Measurements from ENCODE around the gene CAB39. TPM values are rescaled to one million over a fixed set of nuclear protein-coding genes. Genes with fewer than 3 reads are reported as not detected.

The CAB39 gene
- total and polyA plus RNA-seq, 8 donors: 9.9 to 41.6 (median 21.0) TPM

DNA sequence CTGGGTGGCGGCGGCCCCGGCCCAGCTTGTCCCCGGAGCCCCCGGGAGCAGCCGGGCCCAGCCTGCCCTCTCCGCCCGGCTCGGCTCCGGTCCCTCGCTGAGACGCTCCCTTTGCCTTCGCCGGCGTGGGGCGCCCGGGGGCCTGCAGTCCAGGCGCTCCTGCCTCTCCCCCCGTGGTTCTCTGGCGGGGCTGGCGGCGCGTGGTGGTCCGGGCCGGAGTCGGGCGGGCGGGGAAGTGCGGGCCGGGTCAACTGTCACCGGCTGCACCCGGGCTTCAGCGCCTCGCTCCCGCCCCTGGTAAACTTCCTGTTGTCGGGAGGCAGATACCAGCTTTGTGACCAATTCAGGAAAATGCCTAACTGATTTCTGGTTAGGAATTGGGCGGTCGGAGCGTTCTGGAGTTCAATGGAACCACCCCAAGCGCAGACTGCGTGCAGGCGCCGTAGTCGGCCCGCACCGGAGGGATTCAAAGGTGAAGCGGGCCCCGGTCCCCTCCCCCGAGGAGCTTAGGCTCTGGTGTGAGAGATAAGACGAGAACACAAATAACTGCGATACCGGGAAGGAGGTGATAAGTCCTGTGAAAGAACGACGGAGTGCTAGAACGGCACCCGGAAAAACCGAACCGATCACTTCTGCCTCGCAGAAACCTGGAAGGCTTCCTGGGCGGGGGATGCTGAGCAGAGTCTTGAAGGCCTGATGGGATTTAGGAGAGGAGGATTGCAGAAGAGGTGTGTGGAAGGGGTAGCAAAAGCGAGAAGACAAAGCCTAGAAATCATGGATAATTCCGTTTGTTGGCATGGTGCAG, 891 bp downstream of the CAB39 start:
- DNase-seq: peak; percentile 38 to 82 (median 57)
- peak; percentile 41 to 57 (median 55) for ATAC-seq
- peak overlapping the region; percentile 89 to 98 (median 96) for H3K4me3 ChIP-seq
- H3K9me3 ChIP-seq: no peaks in the 10 kb centered on the region
- no peak for FAIRE-seq
- 0 to 1% methylated on average over 43 to 62 of the region's 62 CpGs for WGBS, 2 donors
- intact Hi-C loops (cut with DNase I): no loop called here
- no peaks in the 10 kb centered on the region for H3K36me3 ChIP-seq
- H3K27ac ChIP-seq: peak overlapping the region; percentile 86 to 92 (median 90)
- no peaks in the 10 kb centered on the region for H3K27me3 ChIP-seq
- TF ChIP-seq, protein P1, sequence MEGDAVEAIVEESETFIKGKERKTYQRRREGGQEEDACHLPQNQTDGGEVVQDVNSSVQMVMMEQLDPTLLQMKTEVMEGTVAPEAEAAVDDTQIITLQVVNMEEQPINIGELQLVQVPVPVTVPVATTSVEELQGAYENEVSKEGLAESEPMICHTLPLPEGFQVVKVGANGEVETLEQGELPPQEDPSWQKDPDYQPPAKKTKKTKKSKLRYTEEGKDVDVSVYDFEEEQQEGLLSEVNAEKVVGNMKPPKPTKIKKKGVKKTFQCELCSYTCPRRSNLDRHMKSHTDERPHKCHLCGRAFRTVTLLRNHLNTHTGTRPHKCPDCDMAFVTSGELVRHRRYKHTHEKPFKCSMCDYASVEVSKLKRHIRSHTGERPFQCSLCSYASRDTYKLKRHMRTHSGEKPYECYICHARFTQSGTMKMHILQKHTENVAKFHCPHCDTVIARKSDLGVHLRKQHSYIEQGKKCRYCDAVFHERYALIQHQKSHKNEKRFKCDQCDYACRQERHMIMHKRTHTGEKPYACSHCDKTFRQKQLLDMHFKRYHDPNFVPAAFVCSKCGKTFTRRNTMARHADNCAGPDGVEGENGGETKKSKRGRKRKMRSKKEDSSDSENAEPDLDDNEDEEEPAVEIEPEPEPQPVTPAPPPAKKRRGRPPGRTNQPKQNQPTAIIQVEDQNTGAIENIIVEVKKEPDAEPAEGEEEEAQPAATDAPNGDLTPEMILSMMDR (IDR thresholded peaks at IDR 0.05): no peak
- peaks cover 0 to 42% (median 8%) of the 10 kb centered on the region in 3 donors for H3K4me1 ChIP-seq

DNA sequence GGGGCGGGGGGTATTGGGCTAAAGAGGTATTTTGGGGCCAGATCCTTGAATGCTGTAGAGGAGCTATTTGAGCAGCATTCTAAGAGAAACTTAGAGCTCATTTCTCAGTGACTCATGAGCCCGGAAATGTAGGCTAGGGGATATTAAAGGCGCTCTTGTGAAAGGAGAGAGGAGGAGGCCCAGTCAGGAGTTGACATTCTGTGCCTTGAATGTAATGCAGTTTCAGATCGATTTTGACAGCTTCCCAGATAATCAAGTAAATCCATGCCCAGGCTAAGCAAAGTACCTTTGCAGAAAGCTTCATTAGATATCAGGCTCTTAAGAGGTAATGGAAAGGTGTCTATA, 1.5 kb downstream of the CAB39 start:
- TF ChIP-seq, protein P1 (IDR thresholded peaks at IDR 0.05): no peak
- Histone ChIP-seq H3K27me3 (no peaks in the 10 kb centered on the region), H3K4me3 (peak overlapping the region; percentile 89 to 98 (median 96)), H3K36me3 (no peaks in the 10 kb centered on the region), H3K9me3 (no peaks in the 10 kb centered on the region), H3K4me1 (peaks cover 0 to 42% (median 8%) of the 10 kb centered on the region in 3 donors), H3K27ac (peak overlapping the region; percentile 86 to 92 (median 90))
- 1% methylated on average over 4 of the region's 4 CpGs for WGBS, 2 donors
- DNase-seq (no peak), FAIRE-seq (no peak), ATAC-seq (peak; percentile 15 to 58 (median 24))
- intact Hi-C loops (cut with DNase I): no loop called here

DNA sequence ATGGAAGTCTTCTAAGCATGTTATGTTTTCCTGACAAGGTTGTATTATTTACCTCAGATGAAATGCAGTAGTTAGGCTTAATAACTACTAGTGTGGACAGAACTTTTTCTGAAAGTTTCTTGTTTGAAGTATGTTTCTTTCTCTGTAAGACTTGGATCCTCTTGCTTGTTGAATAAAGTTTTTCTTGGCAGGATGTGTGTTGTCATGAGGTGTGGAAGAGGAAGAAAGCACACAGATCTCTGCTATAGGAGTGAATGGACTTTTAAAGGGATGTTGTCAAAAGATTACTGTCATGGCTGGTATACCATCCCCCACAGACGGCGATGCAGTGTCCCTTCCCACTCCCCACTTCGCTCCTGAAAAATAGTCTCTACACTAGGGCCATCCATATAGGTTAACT, 2.6 kb downstream of the CAB39 start:
- FAIRE-seq: no peak
- H3K4me1 ChIP-seq: peaks cover 0 to 42% (median 8%) of the 10 kb centered on the region in 3 donors

DNA sequence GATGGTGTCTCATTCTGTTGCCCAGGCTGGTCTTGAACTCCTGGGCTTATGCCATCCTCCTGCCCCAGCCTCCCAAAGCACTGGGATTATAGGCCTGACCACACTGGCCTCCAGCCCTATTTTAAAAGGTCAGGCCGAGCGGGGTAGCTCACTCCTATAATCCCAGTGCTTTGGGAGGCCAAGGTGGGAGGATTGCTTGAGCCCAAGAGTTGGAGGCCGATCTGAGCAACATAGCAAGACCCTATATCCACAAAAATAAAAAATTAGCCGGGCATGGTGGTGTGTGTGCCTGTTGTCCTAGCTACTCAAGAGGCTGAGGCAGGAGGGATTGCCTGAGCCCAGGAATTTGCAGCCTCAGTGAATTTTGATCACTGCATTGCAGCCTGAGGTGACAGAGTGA, 3.9 kb downstream of the CAB39 start:
- Histone ChIP-seq H3K27ac (no peak overlapping the region), H3K9me3 (no peaks in the 10 kb centered on the region), H3K4me1 (peaks cover 0 to 42% (median 8%) of the 10 kb centered on the region in 3 donors), H3K27me3 (no peaks in the 10 kb centered on the region), H3K4me3 (no peak overlapping the region), H3K36me3 (no peaks in the 10 kb centered on the region)
- TF ChIP-seq, protein P1 (IDR thresholded peaks at IDR 0.05): no peak
- DNase-seq (no peak), FAIRE-seq (no peak), ATAC-seq (no peak)
- 94 to 95% methylated on average over 4 of the region's 4 CpGs for WGBS, 2 donors
- intact Hi-C loops (cut with DNase I): no loop called here

More for the DNA sequence above, 2.6 kb downstream of the CAB39 start:
- ATAC-seq (no peak), DNase-seq (no peak)
- 73 to 79% methylated on average over 3 of the region's 3 CpGs for WGBS, 2 donors
- no peaks in the 10 kb centered on the region for H3K27me3 ChIP-seq
- H3K36me3 ChIP-seq: no peaks in the 10 kb centered on the region
- peak overlapping the region in 1 of 4 donors; percentile 98 for H3K4me3 ChIP-seq
- peak overlapping the region in 2 of 4 donors; percentile 91 to 92 for H3K27ac ChIP-seq
- H3K9me3 ChIP-seq: no peaks in the 10 kb centered on the region
- intact Hi-C loops (cut with DNase I): no loop called here
- TF ChIP-seq, protein P1 (IDR thresholded peaks at IDR 0.05): no peak

DNA sequence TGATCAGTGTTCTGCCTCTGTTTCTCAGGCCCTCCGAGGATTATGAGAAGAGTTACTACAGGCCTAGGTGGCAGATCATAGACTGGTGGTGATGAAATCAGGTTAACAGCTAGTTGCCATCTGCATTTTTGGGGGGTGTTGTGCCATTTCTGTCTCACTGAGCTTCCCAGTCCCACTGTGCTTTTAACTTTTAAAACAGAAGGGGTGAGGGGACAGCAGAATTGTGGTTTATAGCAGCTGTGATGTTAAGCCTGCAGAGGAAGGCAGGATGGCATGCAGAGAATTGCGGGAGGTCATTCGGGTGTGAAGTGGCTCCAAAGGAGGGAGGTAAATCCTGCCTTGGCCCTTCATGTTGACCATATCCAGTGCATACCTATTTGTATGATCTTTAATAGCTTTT, 5.0 kb downstream of the CAB39 start:
- 81 to 86% methylated on average over 3 of the region's 3 CpGs for WGBS, 2 donors
- H3K9me3 ChIP-seq: no peaks in the 10 kb centered on the region
- intact Hi-C loops (cut with DNase I): no loop called here
- ATAC-seq (no peak), DNase-seq (no peak), FAIRE-seq (no peak)
- peaks cover 0 to 39% (median 8%) of the 10 kb centered on the region in 3 donors for H3K4me1 ChIP-seq
- H3K27me3 ChIP-seq: no peaks in the 10 kb centered on the region
- H3K36me3 ChIP-seq: no peaks in the 10 kb centered on the region
- TF ChIP-seq, protein P1 (IDR thresholded peaks at IDR 0.05): no peak
- no peak overlapping the region for H3K4me3 ChIP-seq
- H3K27ac ChIP-seq: no peak overlapping the region
